DMS114 treated with DMSO at 0.1 percent for 48 hours (cell line): ENCODE measurements around the gene FAM50A.
"Not testable (repeated sequence)": the region's sequence is repeated elsewhere in the genome, so short reads cannot be mapped to it uniquely, and the experiment has no call there.

ENCODE experiments used
- DNase-seq: peaks from one replicate; lab custom pipeline; 2025; ENCODE audit not compliant: unreplicated experiment; lab: John Stamatoyannopoulos, UW

FAM50A gene

GRCh38 chrX:154443992-154444754 is at the start of gene FAM50A:
FAM50A (plus strand) TSS chrX:154444141; CDS start chrX:154444236, 95 bp downstream.
- no peak for DNase-seq

- not testable (repeated sequence) for DNase-seq
Observed at GRCh38 chrX:154396363-154396762, 47.6 kb upstream of the FAM50A start.

- DNase-seq, result no peak
Observed at GRCh38 chrX:154396973-154397887, 46.7 kb upstream of the FAM50A start.

GRCh38 chrX:154397888-154398667 is 45.9 kb upstream of the FAM50A start, which contains the start of gene RPL10:
RPL10 (plus strand) TSS chrX:154398377; CDS start chrX:154398520, 143 bp downstream.
- DNase-seq, result peak; percentile 85

GRCh38 chrX:154398668-154399526 is 45.0 kb upstream of the FAM50A start:
- DNase-seq, result no peak

- DNase-seq, result no peak
Observed at GRCh38 chrX:154399527-154400368, 44.2 kb upstream of the FAM50A start.

GRCh38 chrX:154400369-154400817 is 43.5 kb upstream of the FAM50A start:
- DNase-seq, result not testable (repeated sequence)

GRCh38 chrX:154401045-154401799 is 42.7 kb upstream of the FAM50A start:
- DNase-seq, result no peak

GRCh38 chrX:154401918-154402621 is 41.9 kb upstream of the FAM50A start:
- no peak for DNase-seq

- no peak for DNase-seq
Observed at GRCh38 chrX:154402622-154403127, 41.3 kb upstream of the FAM50A start.

- no peak for DNase-seq
Observed at GRCh38 chrX:154403192-154403591, 40.7 kb upstream of the FAM50A start.

- DNase-seq, result no peak
Observed at GRCh38 chrX:154403858-154404257, 40.1 kb upstream of the FAM50A start.

- DNase-seq, result no peak
Observed at GRCh38 chrX:154404625-154405192, 39.2 kb upstream of the FAM50A start.

GRCh38 chrX:154408659-154409221 is 35.2 kb upstream of the FAM50A start:
- no peak for DNase-seq

- DNase-seq, result no peak
Observed at GRCh38 chrX:154409222-154409871, 34.6 kb upstream of the FAM50A start, which contains the start of gene DNASE1L1. DNASE1L1 (minus strand) TSS chrX:154409254; CDS start chrX:154405568, 3,686 bp downstream.

- DNase-seq, result no peak
Observed at GRCh38 chrX:154411981-154412340, 32.0 kb upstream of the FAM50A start.
